ENCODE results near the gene PID1. TPM values are rescaled to one million over a fixed set of nuclear protein-coding genes. Genes with fewer than 3 reads are reported as not detected.

The PID1 gene
- total RNA-seq, 1 donor from 2014 or later: not detected

DNA sequence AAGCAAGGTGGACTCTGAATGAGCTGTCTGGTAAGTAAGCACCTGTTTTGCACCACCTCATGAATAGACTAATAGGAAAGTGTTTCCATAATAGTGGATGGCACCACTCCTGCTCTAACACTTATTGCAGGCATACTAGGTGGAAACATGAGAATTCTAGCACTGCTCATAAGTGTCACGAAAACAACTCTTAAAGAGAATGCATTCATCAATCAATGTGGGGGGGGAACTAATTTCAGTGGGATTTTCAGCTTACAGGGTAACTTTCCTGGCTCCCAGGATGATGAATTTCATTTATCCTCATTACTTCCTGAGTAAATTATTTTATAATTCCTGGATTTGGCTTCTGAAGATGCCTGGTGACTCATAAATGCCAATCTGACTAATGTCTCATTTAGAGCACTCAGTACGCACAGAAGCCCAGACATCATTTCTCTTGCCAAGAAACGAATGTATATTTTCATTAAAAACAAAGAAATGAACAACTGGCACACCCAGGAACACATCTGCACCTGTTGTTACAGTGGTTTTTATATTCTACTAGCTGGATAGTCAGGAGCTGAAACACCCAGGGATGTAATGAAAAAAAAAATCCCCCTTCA is 129.6 kb downstream of the PID1 start:
- no peak overlapping the region for H3K27ac Mint-ChIP-seq
- H3K9me3 Mint-ChIP-seq: peaks cover 4% of the 10 kb centered on the region
- intact Hi-C loops (cut with micrococcal nuclease): no loop called here
- H3K36me3 Mint-ChIP-seq (ENCODE audit: low read depth): no peaks in the 10 kb centered on the region
- no peaks in the 10 kb centered on the region for H3K27me3 Mint-ChIP-seq (ENCODE audit: insufficient read depth)
- H3K4me3 Mint-ChIP-seq: no peak overlapping the region
- no peak for DNase-seq (ENCODE audit: low spot score)
- no peaks in the 10 kb centered on the region for H3K4me1 Mint-ChIP-seq (ENCODE audit: low read depth)

DNA sequence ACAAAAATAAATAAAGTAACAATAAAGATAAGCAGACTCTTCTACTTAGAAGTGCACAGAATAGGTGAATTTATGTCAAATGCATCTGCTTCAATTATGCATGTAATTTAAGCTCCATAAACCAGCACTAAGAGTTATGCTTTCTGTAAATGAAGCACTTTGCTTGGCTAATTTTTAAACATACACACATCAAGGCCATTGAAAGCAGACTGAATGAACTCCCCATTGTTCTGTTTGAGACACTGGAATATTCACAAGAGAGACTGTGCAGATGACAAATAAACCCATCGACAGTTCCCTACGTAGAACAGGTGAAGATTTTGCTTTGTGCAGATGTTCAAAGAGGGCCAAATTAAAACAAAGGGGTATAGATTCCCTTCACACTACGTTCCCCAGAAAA is 133.4 kb downstream of the PID1 start:
- Mint-ChIP-seq H3K36me3 (ENCODE audit: low read depth) (no peaks in the 10 kb centered on the region), H3K4me1 (ENCODE audit: low read depth) (no peaks in the 10 kb centered on the region), H3K27me3 (ENCODE audit: insufficient read depth) (no peaks in the 10 kb centered on the region)

DNA sequence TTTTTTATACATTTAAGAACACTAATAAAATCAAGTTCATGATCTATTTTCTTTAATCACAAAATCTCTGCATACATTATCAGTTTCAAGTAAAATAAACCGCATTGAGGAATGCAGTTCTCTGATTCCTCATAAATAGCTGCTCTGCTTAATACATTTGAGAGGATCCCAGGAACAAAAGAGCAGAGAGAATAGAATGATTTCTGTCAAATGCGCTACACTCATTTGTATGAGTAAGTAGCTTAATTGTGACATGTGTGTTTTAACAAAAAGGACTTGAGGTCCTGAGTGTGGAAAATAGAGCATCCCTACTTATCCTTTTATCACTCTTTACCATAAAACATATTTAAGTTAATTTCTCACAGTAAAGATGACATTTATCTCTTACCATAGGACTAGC is 134.0 kb downstream of the PID1 start:
- no peak for DNase-seq (ENCODE audit: low spot score)
- Mint-ChIP-seq H3K36me3 (ENCODE audit: low read depth) (no peaks in the 10 kb centered on the region), H3K4me1 (ENCODE audit: low read depth) (no peaks in the 10 kb centered on the region), H3K27me3 (ENCODE audit: insufficient read depth) (no peaks in the 10 kb centered on the region), H3K9me3 (peaks cover 3% of the 10 kb centered on the region), H3K27ac (no peak overlapping the region), H3K4me3 (no peak overlapping the region)
- intact Hi-C loops (cut with micrococcal nuclease): no loop called here

More for the DNA sequence above, 133.4 kb downstream of the PID1 start:
- Mint-ChIP-seq H3K9me3 (peaks cover 3% of the 10 kb centered on the region), H3K27ac (no peak overlapping the region), H3K4me3 (no peak overlapping the region)
- intact Hi-C loops (cut with micrococcal nuclease): no loop called here
- no peak for DNase-seq (ENCODE audit: low spot score)

DNA sequence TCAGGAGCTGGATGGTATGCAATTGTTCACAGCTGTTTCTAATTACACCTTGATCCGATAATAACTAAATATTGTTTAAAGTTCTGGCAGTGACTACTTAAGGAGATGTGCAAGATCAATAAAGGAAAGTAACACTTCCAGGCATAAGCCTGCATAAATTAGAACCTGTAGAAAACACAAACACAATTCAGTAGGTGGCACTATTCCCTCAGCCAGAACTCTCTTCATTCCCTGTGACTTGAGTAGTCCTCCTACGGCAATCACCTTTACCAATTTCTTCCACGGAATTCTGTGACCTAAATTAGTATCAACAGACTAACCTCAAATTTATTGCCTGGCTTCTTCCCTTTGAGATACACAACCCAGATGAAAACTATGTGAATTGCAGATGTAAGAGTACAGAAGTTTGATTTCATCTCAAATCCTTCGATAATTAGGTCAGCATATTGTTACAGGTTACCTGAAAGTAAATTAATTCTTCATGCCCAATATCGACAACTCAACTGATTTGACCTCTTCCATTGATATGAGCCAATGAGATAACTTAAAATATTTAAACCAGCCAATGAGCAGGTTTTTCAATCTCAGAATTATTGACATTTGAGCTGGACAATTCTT is 137.8 kb downstream of the PID1 start:
- H3K4me1 Mint-ChIP-seq (ENCODE audit: low read depth): no peaks in the 10 kb centered on the region
- no peak overlapping the region for H3K4me3 Mint-ChIP-seq
- H3K27me3 Mint-ChIP-seq (ENCODE audit: insufficient read depth): no peaks in the 10 kb centered on the region
- no peak for DNase-seq (ENCODE audit: low spot score)
- peaks cover 3% of the 10 kb centered on the region for H3K9me3 Mint-ChIP-seq
- no peak overlapping the region for H3K27ac Mint-ChIP-seq
- no peaks in the 10 kb centered on the region for H3K36me3 Mint-ChIP-seq (ENCODE audit: low read depth)
- intact Hi-C loops (cut with micrococcal nuclease): no loop called here

DNA sequence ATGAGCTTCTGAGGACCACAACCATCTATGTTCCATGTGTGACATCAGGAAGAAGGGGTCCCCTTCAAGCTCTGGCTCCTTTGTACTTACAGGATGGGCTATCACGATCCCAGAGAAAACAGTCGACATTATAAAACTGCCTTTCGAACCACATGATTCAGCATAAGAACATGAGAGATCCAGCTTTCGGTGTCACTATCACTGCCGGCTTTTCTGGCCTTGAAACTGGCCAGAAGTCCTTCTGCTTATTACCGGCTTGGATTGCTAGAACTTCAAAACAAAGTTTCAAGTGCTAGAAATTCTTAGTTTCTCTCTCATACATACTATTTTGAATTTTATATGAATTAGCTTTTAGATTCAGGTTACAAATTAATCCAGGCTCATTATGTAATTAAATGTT is 138.9 kb downstream of the PID1 start:
- Mint-ChIP-seq H3K36me3 (ENCODE audit: low read depth) (no peaks in the 10 kb centered on the region), H3K27ac (no peak overlapping the region), H3K27me3 (ENCODE audit: insufficient read depth) (no peaks in the 10 kb centered on the region), H3K4me1 (ENCODE audit: low read depth) (no peaks in the 10 kb centered on the region), H3K9me3 (peaks cover 3% of the 10 kb centered on the region), H3K4me3 (no peak overlapping the region)
- no peak for DNase-seq (ENCODE audit: low spot score)
- intact Hi-C loops (cut with micrococcal nuclease): no loop called here

DNA sequence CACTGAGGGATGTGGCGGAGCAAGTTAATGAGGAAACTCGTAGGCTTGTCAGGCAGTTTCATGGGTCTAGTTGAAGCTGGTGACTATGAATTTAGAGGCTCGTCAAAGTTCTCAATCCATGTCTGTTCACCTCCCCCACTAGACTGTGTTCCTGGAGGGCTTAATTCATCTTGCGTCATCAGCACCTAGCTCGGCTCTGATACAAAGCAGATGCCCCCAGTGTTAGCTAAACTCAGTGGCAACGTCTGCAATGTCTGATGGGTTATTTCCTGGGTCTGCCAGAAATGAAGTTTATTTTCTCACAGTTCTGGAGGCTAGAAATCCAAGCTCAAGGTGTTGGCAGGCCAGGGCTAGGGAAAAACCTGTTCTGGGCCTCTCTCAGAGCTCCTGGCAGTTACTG is 140.6 kb downstream of the PID1 start:
- Mint-ChIP-seq H3K4me1 (ENCODE audit: low read depth) (no peaks in the 10 kb centered on the region), H3K27me3 (ENCODE audit: insufficient read depth) (no peaks in the 10 kb centered on the region), H3K36me3 (ENCODE audit: low read depth) (no peaks in the 10 kb centered on the region), H3K4me3 (no peak overlapping the region), H3K27ac (no peak overlapping the region), H3K9me3 (peaks cover 2% of the 10 kb centered on the region)
- no peak for DNase-seq (ENCODE audit: low spot score)
- intact Hi-C loops (cut with micrococcal nuclease): no loop called here

DNA sequence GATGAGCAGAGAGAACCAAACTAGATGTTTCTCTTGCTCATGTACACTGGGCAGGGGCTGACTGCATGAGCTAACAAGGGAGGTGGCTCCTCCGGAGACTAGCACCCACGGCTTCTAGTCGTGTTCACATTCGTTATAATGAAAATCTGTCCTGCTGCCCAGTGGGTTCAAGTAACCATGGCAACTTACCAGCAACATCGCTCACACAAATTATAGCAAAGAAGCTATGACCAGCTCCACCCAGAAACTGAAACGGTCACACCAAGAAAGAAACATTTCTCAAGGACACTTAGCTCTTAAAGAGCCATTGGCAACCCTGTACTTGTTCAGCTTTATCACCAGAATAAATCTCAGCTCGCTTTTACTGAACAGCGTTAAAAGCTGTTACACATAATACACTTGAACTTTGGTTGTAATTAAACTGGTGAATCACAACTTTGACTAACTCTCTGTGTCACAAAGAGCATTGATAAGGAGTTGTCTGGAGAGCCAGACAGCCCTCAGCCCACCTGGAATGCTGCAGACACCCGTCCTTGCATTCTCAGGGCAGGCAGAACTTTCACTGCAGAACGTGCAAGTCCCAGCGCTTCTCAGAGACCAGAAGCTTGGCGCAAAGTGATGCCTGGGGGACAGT is 141.2 kb downstream of the PID1 start:
- no peaks in the 10 kb centered on the region for H3K9me3 Mint-ChIP-seq
- intact Hi-C loops (cut with micrococcal nuclease): no loop called here
- DNase-seq (ENCODE audit: low spot score): no peak
- H3K4me1 Mint-ChIP-seq (ENCODE audit: low read depth): no peaks in the 10 kb centered on the region
- H3K27ac Mint-ChIP-seq: no peak overlapping the region
- no peaks in the 10 kb centered on the region for H3K36me3 Mint-ChIP-seq (ENCODE audit: low read depth)
- no peak overlapping the region for H3K4me3 Mint-ChIP-seq
- H3K27me3 Mint-ChIP-seq (ENCODE audit: insufficient read depth): no peaks in the 10 kb centered on the region

DNA sequence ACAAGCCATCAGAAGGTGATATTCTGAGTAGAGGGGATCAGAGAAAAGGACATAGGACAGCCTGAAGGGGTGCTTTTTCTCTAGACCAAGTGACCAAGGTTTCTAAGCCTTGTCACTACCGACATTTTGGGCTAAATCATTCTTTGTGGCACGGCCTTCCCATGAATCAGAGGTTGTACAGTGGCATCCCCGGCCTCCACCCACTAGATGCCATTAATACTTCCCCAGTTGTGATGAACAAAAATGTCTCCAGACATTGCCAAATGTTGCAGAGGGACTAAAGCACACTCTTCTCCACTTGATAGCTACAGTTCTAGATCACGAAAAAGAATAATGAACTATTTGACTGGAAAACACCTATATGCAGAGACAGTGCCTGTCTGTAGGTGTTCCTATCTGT is 143.6 kb downstream of the PID1 start:
- H3K27me3 Mint-ChIP-seq (ENCODE audit: insufficient read depth): no peaks in the 10 kb centered on the region
- no peaks in the 10 kb centered on the region for H3K9me3 Mint-ChIP-seq
- intact Hi-C loops (cut with micrococcal nuclease): no loop called here
- H3K4me1 Mint-ChIP-seq (ENCODE audit: low read depth): no peaks in the 10 kb centered on the region
- no peaks in the 10 kb centered on the region for H3K36me3 Mint-ChIP-seq (ENCODE audit: low read depth)
- H3K27ac Mint-ChIP-seq: no peak overlapping the region
- no peak for DNase-seq (ENCODE audit: low spot score)
- H3K4me3 Mint-ChIP-seq: no peak overlapping the region

DNA sequence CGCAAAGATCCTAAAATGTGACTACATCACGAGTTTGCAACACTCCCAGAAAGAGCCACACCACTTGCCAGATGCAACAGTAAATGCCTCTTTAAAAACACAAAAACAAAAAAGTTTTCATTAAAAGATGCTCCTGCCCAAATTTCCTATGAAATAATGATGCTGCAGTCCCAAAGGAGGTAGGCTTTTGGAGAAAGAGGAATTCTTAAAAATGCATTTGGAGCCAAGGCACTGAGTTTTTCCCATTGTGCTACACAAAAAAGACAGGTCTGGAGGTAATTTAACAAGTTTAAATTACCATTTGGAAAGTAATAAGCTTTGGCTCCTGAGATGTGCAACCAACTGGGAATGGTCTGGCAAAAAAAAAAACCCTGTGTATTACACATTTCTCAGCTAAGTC is 145.0 kb downstream of the PID1 start:
- DNase-seq (ENCODE audit: low spot score): no peak
- H3K4me3 Mint-ChIP-seq: no peak overlapping the region
- H3K9me3 Mint-ChIP-seq: no peaks in the 10 kb centered on the region
- no peaks in the 10 kb centered on the region for H3K4me1 Mint-ChIP-seq (ENCODE audit: low read depth)
- no peaks in the 10 kb centered on the region for H3K27me3 Mint-ChIP-seq (ENCODE audit: insufficient read depth)
- intact Hi-C loops (cut with micrococcal nuclease): no loop called here
- H3K27ac Mint-ChIP-seq: no peak overlapping the region
- no peaks in the 10 kb centered on the region for H3K36me3 Mint-ChIP-seq (ENCODE audit: low read depth)

DNA sequence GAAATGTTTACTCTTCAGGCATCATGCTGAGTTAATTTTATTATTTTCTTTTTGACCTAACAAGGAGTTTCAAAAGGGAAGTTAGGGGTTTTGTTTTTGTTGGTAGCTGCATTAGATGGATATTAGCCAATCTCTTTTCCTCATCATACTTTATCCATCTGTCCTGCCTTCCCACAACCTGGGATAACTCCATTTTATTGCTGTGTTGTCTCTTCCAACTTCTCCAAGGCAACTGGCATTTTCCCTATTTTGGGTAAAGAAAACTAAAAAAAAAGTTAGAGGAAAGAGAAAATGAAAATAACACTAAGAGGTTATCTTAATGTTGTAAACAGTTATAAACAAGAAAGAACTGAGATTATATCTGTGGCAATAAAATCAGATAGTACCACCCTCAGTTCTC is 147.0 kb downstream of the PID1 start:
- no peaks in the 10 kb centered on the region for H3K4me1 Mint-ChIP-seq (ENCODE audit: low read depth)
- no peaks in the 10 kb centered on the region for H3K36me3 Mint-ChIP-seq (ENCODE audit: low read depth)
- intact Hi-C loops (cut with micrococcal nuclease): no loop called here
- no peaks in the 10 kb centered on the region for H3K9me3 Mint-ChIP-seq
- H3K4me3 Mint-ChIP-seq: no peak overlapping the region
- H3K27ac Mint-ChIP-seq: no peak overlapping the region
- no peak for DNase-seq (ENCODE audit: low spot score)
- H3K27me3 Mint-ChIP-seq (ENCODE audit: insufficient read depth): no peaks in the 10 kb centered on the region

DNA sequence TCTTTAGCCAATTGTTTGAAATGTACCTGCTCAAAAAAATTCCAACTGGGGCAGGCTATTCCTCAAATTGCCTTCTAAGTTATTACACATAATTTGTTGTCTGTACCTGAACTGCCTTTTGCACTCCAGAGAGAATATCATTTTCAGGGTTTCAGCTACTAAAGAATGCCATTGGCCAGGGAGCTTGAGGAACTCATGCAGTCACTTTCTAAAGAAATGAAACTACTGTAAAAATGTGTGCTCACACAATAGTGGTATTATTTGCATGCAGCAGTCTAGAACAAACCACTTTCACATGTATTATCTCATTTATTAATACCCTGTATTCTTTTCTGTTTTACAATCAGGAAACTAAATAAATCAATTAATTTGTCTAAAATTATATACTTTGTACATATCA is 152.2 kb downstream of the PID1 start:
- Mint-ChIP-seq H3K4me1 (ENCODE audit: low read depth) (no peaks in the 10 kb centered on the region), H3K36me3 (ENCODE audit: low read depth) (no peaks in the 10 kb centered on the region), H3K27me3 (ENCODE audit: insufficient read depth) (no peaks in the 10 kb centered on the region), H3K27ac (no peak overlapping the region), H3K4me3 (no peak overlapping the region), H3K9me3 (no peaks in the 10 kb centered on the region)
- no peak for DNase-seq (ENCODE audit: low spot score)
- intact Hi-C loops (cut with micrococcal nuclease): no loop called here

DNA sequence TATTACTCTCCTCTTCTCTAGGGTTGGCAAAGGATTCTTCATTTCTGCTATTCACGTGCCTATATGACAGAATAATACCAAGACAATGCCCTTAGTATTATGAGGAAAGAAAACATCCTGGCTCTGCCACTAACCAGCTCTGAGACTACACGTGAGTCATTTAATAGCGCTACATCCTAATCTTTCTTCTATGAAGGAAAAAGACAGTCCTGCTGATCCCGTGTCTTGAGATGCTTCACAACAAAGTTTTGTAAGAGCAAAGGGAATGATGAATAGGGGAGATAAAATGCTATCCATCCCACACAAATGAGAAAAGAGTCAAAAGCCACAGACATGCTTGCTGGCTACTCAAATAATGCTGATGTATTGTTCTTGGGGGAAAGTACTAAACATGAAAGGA is 152.8 kb downstream of the PID1 start:
- H3K4me3 Mint-ChIP-seq: no peak overlapping the region
- H3K27ac Mint-ChIP-seq: no peak overlapping the region
- intact Hi-C loops (cut with micrococcal nuclease): no loop called here
- no peaks in the 10 kb centered on the region for H3K27me3 Mint-ChIP-seq (ENCODE audit: insufficient read depth)
- H3K36me3 Mint-ChIP-seq (ENCODE audit: low read depth): no peaks in the 10 kb centered on the region
- DNase-seq (ENCODE audit: low spot score): no peak
- no peaks in the 10 kb centered on the region for H3K9me3 Mint-ChIP-seq
- no peaks in the 10 kb centered on the region for H3K4me1 Mint-ChIP-seq (ENCODE audit: low read depth)

DNA sequence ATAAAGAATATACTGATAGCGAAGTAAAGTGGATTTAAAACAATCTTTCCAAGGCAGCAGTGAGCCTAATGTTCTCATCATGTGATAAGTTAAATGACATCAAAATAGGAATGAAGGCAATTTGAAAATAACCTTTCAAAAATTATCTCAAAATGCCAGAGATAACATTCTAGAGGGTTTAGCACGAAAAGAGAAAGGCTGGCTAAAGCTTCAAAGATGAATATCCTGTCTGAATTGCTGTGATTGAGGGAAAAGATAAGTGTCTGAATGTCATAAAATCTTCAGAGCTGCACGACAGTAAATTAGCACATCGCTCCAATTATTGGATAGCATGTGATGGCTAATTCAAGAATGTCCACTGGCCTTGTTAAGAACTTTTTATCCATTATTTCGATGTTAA is 159.3 kb downstream of the PID1 start:
- DNase-seq (ENCODE audit: low spot score): no peak
- no peaks in the 10 kb centered on the region for H3K27me3 Mint-ChIP-seq (ENCODE audit: insufficient read depth)
- H3K36me3 Mint-ChIP-seq (ENCODE audit: low read depth): no peaks in the 10 kb centered on the region
- no peaks in the 10 kb centered on the region for H3K4me1 Mint-ChIP-seq (ENCODE audit: low read depth)
- no peak overlapping the region for H3K4me3 Mint-ChIP-seq
- intact Hi-C loops (cut with micrococcal nuclease): no loop called here
- no peak overlapping the region for H3K27ac Mint-ChIP-seq
- peaks cover 4% of the 10 kb centered on the region for H3K9me3 Mint-ChIP-seq
